ENCODE measurements around the gene WDR20. TPM values are rescaled to one million over a fixed set of nuclear protein-coding genes. Genes with fewer than 3 reads are reported as not detected.

WDR20 gene
- total RNA-seq, 2 experiments from 2014 or later: 24.8 to 30.9 TPM

GRCh38 chr14:102246071-102246470, 106.4 kb downstream of the WDR20 start:
- POLR2A ChIA-PET: no interaction called here
- CTCF ChIA-PET: no interaction called here

- ChIA-PET POLR2A (no interaction called here), CTCF (no interaction called here)
Observed at GRCh38 chr14:102248121-102248520, 108.4 kb downstream of the WDR20 start.

GRCh38 chr14:102249041-102249440, 109.3 kb downstream of the WDR20 start:
- ChIA-PET POLR2A (no interaction called here), CTCF (no interaction called here)

GRCh38 chr14:102249981-102250380, 110.3 kb downstream of the WDR20 start:
- CTCF ChIA-PET: no interaction called here
- POLR2A ChIA-PET: no interaction called here

GRCh38 chr14:102250636-102251035, 110.9 kb downstream of the WDR20 start:
- POLR2A ChIA-PET: no interaction called here
- CTCF ChIA-PET: no interaction called here

- CTCF ChIA-PET: no interaction called here
- POLR2A ChIA-PET: no interaction called here
Observed at GRCh38 chr14:102251161-102251560, 111.5 kb downstream of the WDR20 start.

- ChIA-PET CTCF (interaction anchor here (0.7 kb wide), 1 partner anchor 34 kb away, joined by 4 read pairs; no protein-coding TSS in a partner anchor), POLR2A (no interaction called here)
Observed at GRCh38 chr14:102252834-102253801, 113.4 kb downstream of the WDR20 start.

- ChIA-PET CTCF (interaction anchor here (1.4 kb wide), 1 partner anchor 58 kb away, joined by 5 read pairs; no protein-coding TSS in a partner anchor), POLR2A (no interaction called here)
Observed at GRCh38 chr14:102255401-102256190, 115.9 kb downstream of the WDR20 start.

GRCh38 chr14:102256716-102257115, 117.0 kb downstream of the WDR20 start:
- POLR2A ChIA-PET: no interaction called here
- CTCF ChIA-PET: interaction anchor here (1.4 kb wide), 1 partner anchor 57 kb away, joined by 5 read pairs; no protein-coding TSS in a partner anchor

- POLR2A ChIA-PET: no interaction called here
- CTCF ChIA-PET: no interaction called here
Observed at GRCh38 chr14:102258136-102258535, 118.4 kb downstream of the WDR20 start.

Other genes with a start within 250 kb of the WDR20 start
- gene DYNC1H1, start 175.3 kb upstream of the WDR20 start, total RNA-seq: 100 to 1,000 TPM; 253 to 261 TPM
- gene HSP90AA1, start 52.9 kb upstream of the WDR20 start, total RNA-seq: 1,000 to 10,000 TPM; 1,374 to 1,416 TPM
- 1 to 10 TPM; 7.8 to 9.6 TPM for gene MOK, start 165.3 kb downstream of the WDR20 start, total RNA-seq
- 10 to 100 TPM; 13.5 to 14.2 TPM for gene ZNF839, start 179.8 kb downstream of the WDR20 start, total RNA-seq
- 10 to 100 TPM; 63.4 to 69.4 TPM for gene CINP, start 223.0 kb downstream of the WDR20 start, total RNA-seq
- gene TECPR2, start 223.0 kb downstream of the WDR20 start, total RNA-seq: 1 to 10 TPM; 8.4 to 9.7 TPM